ENCODE results near the gene KDM3A. TPM values are rescaled to one million over a fixed set of nuclear protein-coding genes. Genes with fewer than 3 reads are reported as not detected.

KDM3A gene
- total RNA-seq, 1 donor from 2014 or later = 21.9 TPM

GRCh38 chr2:86412007-86412406 is 29.2 kb upstream of the KDM3A start:
- Histone ChIP-seq H3K27me3 (ENCODE audit: control insufficient read depth, insufficient read depth, low read length) (peaks cover 4% of the 10 kb centered on the region), H3K4me3 (ENCODE audit: low read depth, low read length) (no peak overlapping the region), H3K36me3 (ENCODE audit: control insufficient read depth, insufficient read depth, low read length) (no peaks in the 10 kb centered on the region)
- no peak for TF ChIP-seq CTCF (IDR thresholded peaks at IDR 0.05; ENCODE audit: insufficient read depth, low read length, poor library complexity, severe bottlenecking)
- DNase-seq (ENCODE audit: low read depth) = no peak

GRCh38 chr2:86413296-86414094 is 27.7 kb upstream of the KDM3A start:
- H3K27me3 ChIP-seq (ENCODE audit: control insufficient read depth, insufficient read depth, low read length) = peaks cover 4% of the 10 kb centered on the region
- DNase-seq (ENCODE audit: low read depth) = no peak
- no peak for TF ChIP-seq CTCF (IDR thresholded peaks at IDR 0.05; ENCODE audit: insufficient read depth, low read length, poor library complexity, severe bottlenecking)
- no peaks in the 10 kb centered on the region for H3K36me3 ChIP-seq (ENCODE audit: control insufficient read depth, insufficient read depth, low read length)
- H3K4me3 ChIP-seq (ENCODE audit: low read depth, low read length) = no peak overlapping the region

- no peak overlapping the region for H3K4me3 ChIP-seq (ENCODE audit: low read depth, low read length)
- no peak for TF ChIP-seq CTCF (IDR thresholded peaks at IDR 0.05; ENCODE audit: insufficient read depth, low read length, poor library complexity, severe bottlenecking)
- peaks cover 4% of the 10 kb centered on the region for H3K27me3 ChIP-seq (ENCODE audit: control insufficient read depth, insufficient read depth, low read length)
- no peaks in the 10 kb centered on the region for H3K36me3 ChIP-seq (ENCODE audit: control insufficient read depth, insufficient read depth, low read length)
- DNase-seq (ENCODE audit: low read depth) = no peak
Measured at GRCh38 chr2:86414996-86415395, 26.2 kb upstream of the KDM3A start.

GRCh38 chr2:86416146-86416545 is 25.0 kb upstream of the KDM3A start:
- TF ChIP-seq CTCF (IDR thresholded peaks at IDR 0.05; ENCODE audit: insufficient read depth, low read length, poor library complexity, severe bottlenecking) = no peak

GRCh38 chr2:86417961-86418360 is 23.2 kb upstream of the KDM3A start:
- Histone ChIP-seq H3K4me3 (ENCODE audit: low read depth, low read length) (no peak overlapping the region), H3K27me3 (ENCODE audit: control insufficient read depth, insufficient read depth, low read length) (peaks cover 4% of the 10 kb centered on the region), H3K36me3 (ENCODE audit: control insufficient read depth, insufficient read depth, low read length) (no peaks in the 10 kb centered on the region)
- no peak for DNase-seq (ENCODE audit: low read depth)
- no peak for TF ChIP-seq CTCF (IDR thresholded peaks at IDR 0.05; ENCODE audit: insufficient read depth, low read length, poor library complexity, severe bottlenecking)

More at GRCh38 chr2:86416146-86416545, 25.0 kb upstream of the KDM3A start:
- DNase-seq (ENCODE audit: low read depth) = no peak
- Histone ChIP-seq H3K4me3 (ENCODE audit: low read depth, low read length) (no peak overlapping the region), H3K36me3 (ENCODE audit: control insufficient read depth, insufficient read depth, low read length) (no peaks in the 10 kb centered on the region), H3K27me3 (ENCODE audit: control insufficient read depth, insufficient read depth, low read length) (peaks cover 4% of the 10 kb centered on the region)

GRCh38 chr2:86420913-86421312 is 20.3 kb upstream of the KDM3A start:
- no peak for TF ChIP-seq CTCF (IDR thresholded peaks at IDR 0.05; ENCODE audit: insufficient read depth, low read length, poor library complexity, severe bottlenecking)
- no peak for DNase-seq (ENCODE audit: low read depth)
- H3K4me3 ChIP-seq (ENCODE audit: low read depth, low read length) = no peak overlapping the region
- H3K27me3 ChIP-seq (ENCODE audit: control insufficient read depth, insufficient read depth, low read length) = no peaks in the 10 kb centered on the region
- no peaks in the 10 kb centered on the region for H3K36me3 ChIP-seq (ENCODE audit: control insufficient read depth, insufficient read depth, low read length)
